GM12865 (cell line): ENCODE data around the gene CABCOCO1.
"Not testable (repeated sequence)": the region's sequence is repeated elsewhere in the genome, so short reads cannot be mapped to it uniquely, and the experiment has no call there.

Experiments
- DNase-seq: peaks from one replicate; pipeline ENCODE4 v3.0.0; 2010; ENCODE audit warnings: low read depth
- H3K4me3 ChIP-seq: 2 replicates; pipeline ENCODE4 v1.5.1; 2011; ENCODE audit warnings: mild to moderate bottlenecking, low read depth, low read length, control low read depth
- TF ChIP-seq, protein P1 (sequence below): IDR thresholded peaks from 2 replicates; pipeline ENCODE4 v1.5.1; 2011; ENCODE audit warnings: low read length, control low read depth, low read depth, inconsistent platforms; ENCODE audit not compliant: insufficient read depth; ENCODE audit errors: missing control alignments

The CABCOCO1 gene

DNA sequence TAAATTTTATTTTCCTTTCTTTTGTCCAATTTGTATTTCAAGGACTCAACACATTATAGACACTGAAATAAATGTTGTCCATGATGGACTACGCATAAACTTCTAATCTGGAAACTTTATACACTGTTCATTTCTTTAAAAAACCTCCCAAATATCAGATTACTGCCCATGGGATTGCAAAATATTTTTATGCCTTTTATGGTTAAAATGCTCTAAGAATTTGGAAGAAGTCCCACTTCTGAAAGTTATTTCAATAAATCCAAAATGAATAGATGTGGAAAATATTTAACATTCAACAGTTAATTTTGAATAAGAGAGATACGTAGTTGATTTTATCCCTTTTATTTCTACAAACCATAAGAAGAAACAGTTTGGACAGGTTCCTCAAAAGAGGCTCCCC is 46.1 kb downstream of the CABCOCO1 start:
- TF ChIP-seq, protein P1, sequence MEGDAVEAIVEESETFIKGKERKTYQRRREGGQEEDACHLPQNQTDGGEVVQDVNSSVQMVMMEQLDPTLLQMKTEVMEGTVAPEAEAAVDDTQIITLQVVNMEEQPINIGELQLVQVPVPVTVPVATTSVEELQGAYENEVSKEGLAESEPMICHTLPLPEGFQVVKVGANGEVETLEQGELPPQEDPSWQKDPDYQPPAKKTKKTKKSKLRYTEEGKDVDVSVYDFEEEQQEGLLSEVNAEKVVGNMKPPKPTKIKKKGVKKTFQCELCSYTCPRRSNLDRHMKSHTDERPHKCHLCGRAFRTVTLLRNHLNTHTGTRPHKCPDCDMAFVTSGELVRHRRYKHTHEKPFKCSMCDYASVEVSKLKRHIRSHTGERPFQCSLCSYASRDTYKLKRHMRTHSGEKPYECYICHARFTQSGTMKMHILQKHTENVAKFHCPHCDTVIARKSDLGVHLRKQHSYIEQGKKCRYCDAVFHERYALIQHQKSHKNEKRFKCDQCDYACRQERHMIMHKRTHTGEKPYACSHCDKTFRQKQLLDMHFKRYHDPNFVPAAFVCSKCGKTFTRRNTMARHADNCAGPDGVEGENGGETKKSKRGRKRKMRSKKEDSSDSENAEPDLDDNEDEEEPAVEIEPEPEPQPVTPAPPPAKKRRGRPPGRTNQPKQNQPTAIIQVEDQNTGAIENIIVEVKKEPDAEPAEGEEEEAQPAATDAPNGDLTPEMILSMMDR = no peak
- no peak overlapping the region for H3K4me3 ChIP-seq
- no peak for DNase-seq

DNA sequence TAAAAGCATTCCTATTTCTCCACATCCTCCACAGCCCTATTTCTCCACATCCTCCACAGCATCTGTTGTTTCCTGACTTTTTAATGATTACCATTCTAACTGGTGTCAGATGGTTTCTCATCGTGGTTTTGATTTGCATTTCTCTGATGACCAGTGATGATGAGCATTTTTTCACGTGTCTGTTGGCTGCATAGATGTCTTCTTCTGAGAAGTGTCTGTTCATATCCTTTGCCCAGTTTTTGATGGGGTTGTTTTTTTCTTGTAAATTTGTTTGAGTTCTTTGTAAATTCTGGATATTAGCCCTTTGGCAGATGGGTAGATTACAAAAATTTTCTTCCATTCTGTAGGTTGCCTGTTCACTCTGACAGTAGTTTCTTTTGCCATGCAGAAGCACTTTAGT is 49.4 kb downstream of the CABCOCO1 start:
- not testable (repeated sequence) for H3K4me3 ChIP-seq, DNase-seq

DNA sequence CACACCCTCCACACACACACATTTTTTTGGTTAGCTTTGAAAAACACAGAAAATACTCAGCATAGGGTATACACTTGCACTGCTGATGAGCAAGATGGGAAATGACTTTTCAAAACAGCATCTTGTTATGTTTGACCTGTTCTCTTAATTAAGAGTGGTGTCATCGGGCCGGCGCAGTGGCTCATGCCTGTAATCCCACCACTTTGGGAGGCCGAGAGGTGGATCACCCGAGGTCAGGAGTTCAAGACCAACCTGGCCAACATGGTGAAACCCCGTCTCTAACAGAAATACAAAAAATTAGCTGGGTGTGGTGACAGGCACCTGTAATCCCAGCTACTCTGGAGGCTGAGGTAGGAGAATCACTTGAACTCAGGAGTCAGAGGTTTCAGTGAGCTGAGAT is 56.7 kb downstream of the CABCOCO1 start:
- not testable (repeated sequence) for H3K4me3 ChIP-seq, DNase-seq

DNA sequence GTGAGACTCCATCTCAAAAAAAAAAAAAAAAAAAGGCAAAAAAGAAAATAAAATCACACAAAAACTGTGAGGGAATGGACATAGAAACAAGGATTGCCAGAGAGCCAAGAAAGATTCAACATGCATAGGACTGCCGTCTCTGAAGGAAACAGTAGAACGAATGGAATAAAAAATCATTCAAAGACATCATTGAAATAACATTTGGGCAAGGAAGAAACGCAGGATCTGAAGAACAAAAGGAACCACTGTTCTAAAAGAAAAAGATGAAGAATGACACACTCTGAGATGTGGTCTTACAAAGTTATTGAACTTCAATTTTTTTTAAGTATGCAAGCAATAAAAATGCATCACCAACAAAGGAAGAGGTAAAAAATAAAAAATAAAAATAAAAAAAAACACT is 57.2 kb downstream of the CABCOCO1 start:
- TF ChIP-seq, protein P1 = no peak
- H3K4me3 ChIP-seq = no peak overlapping the region
- no peak for DNase-seq

DNA sequence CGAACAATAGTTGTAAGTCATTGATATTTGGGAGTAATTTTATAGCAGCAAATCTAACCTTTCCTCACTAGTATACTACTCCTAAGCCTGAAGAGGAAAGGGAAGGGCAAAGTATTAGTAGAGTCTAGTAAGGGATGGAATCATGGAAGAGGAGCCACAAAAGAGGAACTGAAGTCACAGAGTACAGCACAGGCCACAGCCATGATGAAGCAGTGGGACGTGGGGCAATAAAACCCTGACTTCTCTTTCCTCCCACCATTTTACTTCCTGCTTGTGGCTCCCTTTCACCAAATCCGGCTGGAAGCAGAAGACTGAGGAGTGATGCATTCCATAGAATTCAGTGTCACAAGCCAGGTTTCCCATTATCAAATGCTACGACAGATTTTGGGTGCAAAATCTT is 58.7 kb downstream of the CABCOCO1 start:
- H3K4me3 ChIP-seq = no peak overlapping the region
- no peak for DNase-seq
- TF ChIP-seq, protein P1 = no peak

DNA sequence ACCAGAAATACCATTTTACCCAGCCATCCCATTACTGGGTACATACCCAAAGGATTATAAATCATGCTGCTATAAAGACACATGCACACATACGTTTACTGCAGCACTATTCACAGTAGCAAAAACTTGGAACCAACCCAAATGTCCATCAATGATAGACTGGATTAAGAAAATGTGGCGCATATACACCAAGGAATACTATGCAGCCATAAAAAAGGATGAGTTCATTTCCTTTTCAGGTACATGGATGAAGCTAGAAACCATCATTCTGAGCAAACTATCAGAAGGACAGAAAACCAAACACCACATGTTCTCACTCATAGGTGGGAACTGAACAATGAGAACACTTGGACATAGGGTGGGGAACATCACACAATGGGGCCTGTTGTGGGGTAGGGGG is 62.5 kb downstream of the CABCOCO1 start:
- H3K4me3 ChIP-seq, DNase-seq: not testable (repeated sequence)

DNA sequence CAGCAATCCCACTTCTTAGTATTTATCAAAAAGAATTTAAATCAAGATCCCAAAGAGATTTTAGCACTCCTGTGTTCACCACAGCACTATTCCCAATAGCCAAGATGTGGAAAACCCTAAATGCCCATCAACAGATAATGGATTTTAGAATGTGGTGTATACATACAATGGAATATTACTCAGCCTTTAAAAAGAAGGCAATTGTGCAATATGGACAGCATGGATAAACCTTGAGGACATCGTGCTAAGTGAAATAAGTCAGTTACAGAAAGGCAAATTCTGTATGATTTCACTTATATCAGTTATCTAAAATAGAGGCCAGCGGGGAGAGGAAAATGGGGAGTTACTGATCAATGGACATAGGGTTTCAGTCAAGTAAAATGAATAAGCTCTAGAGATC is 66.9 kb downstream of the CABCOCO1 start:
- no peak for DNase-seq
- TF ChIP-seq, protein P1 = no peak

DNA sequence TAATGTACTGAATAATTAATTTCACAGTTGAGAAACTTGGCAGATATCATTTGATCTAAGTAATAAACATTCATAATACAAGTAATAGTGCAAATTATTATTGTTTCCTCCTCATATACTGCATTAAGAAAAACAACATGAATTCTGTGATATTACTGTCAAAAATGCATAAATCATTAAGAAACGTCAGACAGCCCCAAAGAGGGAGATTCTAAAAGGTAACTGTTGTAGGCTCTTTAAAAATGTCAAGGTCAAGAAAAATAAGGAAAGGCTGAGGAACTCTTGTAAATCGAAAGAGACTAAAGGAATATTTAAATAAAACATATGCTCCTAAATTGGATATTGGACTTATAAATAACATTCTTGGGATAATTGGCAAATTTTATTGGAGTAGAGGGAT is 67.9 kb downstream of the CABCOCO1 start:
- no peak for DNase-seq
- H3K4me3 ChIP-seq = no peak overlapping the region
- TF ChIP-seq, protein P1 = no peak

More for the DNA sequence above, 66.9 kb downstream of the CABCOCO1 start:
- H3K4me3 ChIP-seq = no peak overlapping the region

DNA sequence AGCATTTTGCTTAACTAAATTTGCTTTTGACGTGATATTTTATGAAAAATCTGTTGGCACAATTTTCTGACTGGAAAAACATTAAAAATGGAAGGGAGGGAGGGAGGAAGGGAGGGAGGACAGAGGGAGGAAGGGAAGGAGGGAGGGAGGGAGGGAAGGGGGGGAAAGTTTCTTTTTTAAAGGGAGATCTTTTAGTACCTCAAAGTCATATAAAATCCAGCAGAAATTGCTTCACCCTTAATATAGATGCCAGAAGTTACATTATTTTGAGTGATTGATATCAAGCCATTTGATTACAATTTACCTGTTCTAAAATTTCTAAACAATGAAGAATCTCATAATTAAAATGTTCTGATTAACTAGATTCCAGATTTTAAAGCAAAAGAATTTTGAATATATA is 68.9 kb downstream of the CABCOCO1 start:
- no peak overlapping the region for H3K4me3 ChIP-seq
- TF ChIP-seq, protein P1 = no peak
- no peak for DNase-seq
